Fibroblast of pulmonary artery (primary cell): Measurements from ENCODE around the gene CTIF.
A peak's percentile ranks its signal among the peaks of the same experiment; 100 is the strongest.

ENCODE experiments used
- DNase-seq: peaks from one replicate; pipeline ENCODE4 v3.0.0-alpha.2; 2010; ENCODE audit warnings: low read depth
- H3K4me3 ChIP-seq: replicated peaks from 2 replicates; pipeline ENCODE4 v1.5.1; 2011; ENCODE audit warnings: low read depth, mild to moderate bottlenecking, control low read depth, low read length, moderate library complexity
- CTCF ChIP-seq: IDR thresholded peaks from 2 replicates; pipeline ENCODE4 v1.5.1; 2011; ENCODE audit warnings: mild to moderate bottlenecking, control low read depth, low read length, inconsistent platforms; ENCODE audit errors: missing control alignments

The CTIF gene

DNA sequence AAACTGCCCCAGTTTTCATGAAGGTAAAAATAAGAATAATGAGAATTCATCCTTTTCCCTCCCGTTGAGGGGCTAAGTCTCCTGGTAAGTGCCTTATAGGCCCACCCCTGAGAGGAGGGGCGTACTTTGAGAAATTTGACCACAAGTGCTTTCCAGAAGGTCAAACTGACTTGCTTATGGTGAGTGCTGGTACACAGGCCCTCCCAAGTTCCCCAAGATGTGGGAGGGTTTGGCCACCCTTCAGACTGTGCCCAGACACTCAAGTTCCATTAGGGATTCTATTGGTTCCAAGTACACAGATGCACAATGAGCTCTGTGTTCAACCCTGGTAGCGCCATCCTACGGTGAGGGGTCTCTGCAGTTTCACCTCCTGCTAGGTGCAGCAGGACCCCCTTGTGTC is 205.1 kb downstream of the CTIF start:
- H3K4me3 ChIP-seq, result no peak overlapping the region
- TF ChIP-seq CTCF, result no peak
- DNase-seq, result no peak

GRCh38 chr18:48745293-48745692 is 206.5 kb downstream of the CTIF start:
- TF ChIP-seq CTCF, result no peak
- DNase-seq, result no peak
- H3K4me3 ChIP-seq, result no peak overlapping the region

DNA sequence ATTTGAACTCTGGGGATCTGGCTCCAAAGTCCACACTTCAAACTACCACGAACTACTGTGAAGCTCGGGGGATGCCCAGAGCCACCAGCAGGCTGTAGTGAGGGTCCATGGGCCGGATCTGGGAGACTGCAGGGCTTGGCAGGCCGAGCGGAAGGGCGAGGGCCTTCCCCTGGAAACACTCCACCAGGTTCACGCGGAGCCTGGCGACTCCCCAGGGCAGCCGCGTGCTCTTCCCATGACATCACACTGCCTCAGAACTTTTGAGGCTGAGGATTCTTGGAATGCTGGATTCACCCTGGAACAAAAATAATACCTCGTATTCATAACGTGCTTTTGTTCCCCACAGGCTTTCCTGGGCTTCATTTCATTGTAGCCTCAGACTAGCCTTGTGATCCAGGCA is 210.9 kb downstream of the CTIF start:
- DNase-seq, result peak; percentile 90
- TF ChIP-seq CTCF, result peak; percentile 28

DNA sequence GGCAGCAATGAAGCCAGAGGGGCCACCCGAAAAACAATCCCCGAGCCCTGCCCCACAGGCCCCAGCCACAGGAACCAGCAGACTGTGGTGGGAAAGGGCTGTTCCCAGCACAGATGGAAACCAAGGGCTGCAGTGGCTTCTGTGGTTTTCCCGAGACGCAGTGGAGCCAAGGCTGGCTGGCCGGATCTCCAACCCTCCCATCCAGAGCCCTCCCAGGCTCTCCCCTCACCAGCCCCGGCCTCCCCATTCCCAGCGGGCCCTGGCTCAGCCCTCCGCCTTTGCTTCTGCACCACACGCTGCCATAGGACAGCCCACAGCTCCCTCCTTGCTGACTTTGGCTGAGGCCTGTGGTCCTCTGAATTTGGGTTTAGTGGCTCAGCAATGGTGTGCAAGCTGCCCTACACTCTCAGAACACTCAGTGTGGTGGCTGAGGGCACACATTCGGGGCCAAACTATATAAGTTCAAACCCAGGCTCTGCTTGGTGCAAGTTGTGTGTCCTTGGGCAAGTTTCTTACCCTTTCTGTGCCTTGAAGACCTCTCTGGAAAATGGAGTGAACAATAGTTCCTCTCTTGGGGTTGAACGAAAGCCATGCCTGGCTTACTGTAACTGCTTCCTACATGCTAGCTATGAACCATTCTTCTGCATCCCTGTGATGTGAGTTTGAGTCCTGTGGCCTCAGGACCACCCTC is 211.8 kb downstream of the CTIF start:
- peak; percentile 35 for DNase-seq
- no peak overlapping the region for H3K4me3 ChIP-seq
- TF ChIP-seq CTCF, result no peak

More for the DNA sequence above, 210.9 kb downstream of the CTIF start:
- H3K4me3 ChIP-seq, result no peak overlapping the region

- no peak for DNase-seq
- TF ChIP-seq CTCF, result no peak
- H3K4me3 ChIP-seq, result no peak overlapping the region
Observed at GRCh38 chr18:48751727-48752468, 213.1 kb downstream of the CTIF start.

DNA sequence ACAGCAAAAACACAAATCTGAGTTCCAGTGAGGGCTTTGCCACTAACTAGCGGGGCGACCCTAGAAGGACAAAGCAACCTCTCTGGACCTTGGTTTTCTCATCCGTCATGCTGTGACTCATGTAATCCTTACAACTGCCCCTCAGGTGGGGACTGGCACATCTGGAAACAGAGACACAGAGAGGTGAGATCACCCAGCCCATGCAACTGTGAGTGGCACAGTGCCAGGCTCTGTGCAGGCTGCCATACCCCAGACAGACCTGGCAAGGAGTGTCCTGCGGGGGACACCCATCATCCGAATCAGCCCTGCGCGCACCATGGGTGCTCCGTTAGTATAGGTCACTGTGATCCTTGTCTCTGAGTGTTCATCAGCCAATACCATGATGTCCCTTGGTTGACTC is 213.6 kb downstream of the CTIF start:
- no peak for TF ChIP-seq CTCF
- H3K4me3 ChIP-seq, result no peak overlapping the region
- no peak for DNase-seq

DNA sequence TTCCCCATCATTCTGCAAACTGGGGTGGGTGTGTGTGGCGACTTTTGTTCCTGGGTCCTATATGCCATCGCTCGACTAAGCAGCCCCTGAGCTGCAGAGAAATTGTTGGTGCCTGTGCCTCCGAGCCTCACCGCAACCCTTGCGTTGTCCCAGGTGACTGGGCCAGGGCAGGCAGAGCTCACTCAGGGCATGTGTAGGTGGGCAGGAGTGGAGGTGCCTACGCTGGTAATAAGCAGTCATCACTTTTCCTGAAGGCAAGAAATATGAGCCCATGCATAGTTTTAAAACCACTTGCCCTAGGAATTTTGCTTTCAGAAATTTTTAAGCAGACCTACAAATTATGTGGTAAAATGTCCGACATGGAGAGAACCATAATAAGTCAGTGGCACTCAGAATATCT is 214.1 kb downstream of the CTIF start:
- DNase-seq, result no peak
- TF ChIP-seq CTCF, result no peak

More for the DNA sequence above, 214.1 kb downstream of the CTIF start:
- H3K4me3 ChIP-seq, result no peak overlapping the region
